AG04450 (cell line): ENCODE data around the gene RICTOR. TPM values are rescaled to one million over a fixed set of nuclear protein-coding genes. Genes with fewer than 3 reads are reported as not detected.

Experiments used
- CTCF ChIA-PET: fragments of 300-600, 350-600 bp; formaldehyde crosslinking; extraction: SDS; loops from one replicate; lab custom pipeline; 2022; ENCODE audit warnings: antibody characterized with exemption, inconsistent platforms; lab: Charles Lee
- POLR2A ChIA-PET: fragments of 350-600 bp; formaldehyde crosslinking; extraction: SDS; loops from one replicate; lab custom pipeline; 2021; ENCODE audit warnings: antibody characterized with exemption, inconsistent platforms; lab: Yijun Ruan, JAX
- DNase-seq: peaks from one replicate; pipeline ENCODE4 v3.0.0-alpha.2; 2011; ENCODE audit warnings: low read depth, low spot score
- H3K27ac ChIP-seq: one replicate; pipeline ENCODE4 v1.5.1; 2012; ENCODE audit warnings: low read depth, low read length, control low read depth
- H3K27me3 ChIP-seq: one replicate; pipeline ENCODE4 v1.6.0; 2012; ENCODE audit warnings: low read length; ENCODE audit not compliant: control insufficient read depth, insufficient read depth
- H3K4me3 ChIP-seq: 2 replicates; pipeline ENCODE4 v1.5.1; 2011; ENCODE audit warnings: mild to moderate bottlenecking, low read depth, low read length, control low read depth
- H3K9me3 ChIP-seq: 2 replicates; pipeline ENCODE4 v1.5.1; 2012; ENCODE audit warnings: low read length; ENCODE audit not compliant: control insufficient read depth, insufficient read depth
- CTCF ChIP-seq: IDR thresholded peaks from 2 replicates; pipeline ENCODE4 v1.5.1; 2011; ENCODE audit warnings: low read depth, low read length, control low read depth, inconsistent platforms
- polyA plus RNA-seq: library from polyadenylated mRNA; depleted of rRNA; stranded (reverse); fragments of >200 nt; gene quantifications from 2 replicates; pipeline ENCODE4 v1.2.3, GENCODE V29; 2011

The RICTOR gene
- polyA plus RNA-seq, 1 experiment: 15.6 TPM

- CTCF ChIA-PET: interaction anchor here (0.7 to 3.6 kb wide), 4 partner anchors 19 to 164 kb away, joined by 3 to 11 read pairs (median 4); no protein-coding TSS in a partner anchor
- Histone ChIP-seq H3K4me3 (no peak overlapping the region), H3K27ac (no peak overlapping the region), H3K27me3 (no peaks in the 10 kb centered on the region), H3K9me3 (no peaks in the 10 kb centered on the region)
- no peak for DNase-seq
- TF ChIP-seq CTCF: no peak
- POLR2A ChIA-PET: interaction anchor here (0.5 kb wide), 1 partner anchor 1711 kb away, joined by 3 read pairs; no protein-coding TSS in a partner anchor
These were observed 45.3 kb upstream of the RICTOR start for GRCh38 chr5:39119404-39120051.

- POLR2A ChIA-PET: no interaction called here
- Histone ChIP-seq H3K9me3 (no peaks in the 10 kb centered on the region), H3K27me3 (no peaks in the 10 kb centered on the region), H3K4me3 (no peak overlapping the region), H3K27ac (no peak overlapping the region)
- CTCF ChIA-PET: interaction anchor here (3.6 kb wide), 1 partner anchor 37 kb away, joined by 11 read pairs; no protein-coding TSS in a partner anchor
- no peak for TF ChIP-seq CTCF
- no peak for DNase-seq
These were observed 44.4 kb upstream of the RICTOR start for GRCh38 chr5:39118638-39119037.

GRCh38 chr5:39117401-39117800 lies 43.2 kb upstream of the RICTOR start:
- H3K4me3 ChIP-seq: no peak overlapping the region
- POLR2A ChIA-PET: no interaction called here
- TF ChIP-seq CTCF: no peak
- CTCF ChIA-PET: interaction anchor here (3.6 kb wide), 1 partner anchor 36 kb away, joined by 11 read pairs; no protein-coding TSS in a partner anchor
- no peaks in the 10 kb centered on the region for H3K9me3 ChIP-seq
- no peak overlapping the region for H3K27ac ChIP-seq
- H3K27me3 ChIP-seq: no peaks in the 10 kb centered on the region
- no peak for DNase-seq

- H3K4me3 ChIP-seq: no peak overlapping the region
- ChIA-PET CTCF (interaction anchor here (2.9 kb wide), 1 partner anchor 36 kb away, joined by 12 read pairs; no protein-coding TSS in a partner anchor), POLR2A (interaction anchor here (0.6 kb wide), 1 partner anchor 10 kb away, joined by 6 read pairs; no protein-coding TSS in a partner anchor)
- H3K27ac ChIP-seq: no peak overlapping the region
- H3K27me3 ChIP-seq: no peaks in the 10 kb centered on the region
- TF ChIP-seq CTCF: no peak
- no peak for DNase-seq
- H3K9me3 ChIP-seq: no peaks in the 10 kb centered on the region
These were observed 42.4 kb upstream of the RICTOR start for GRCh38 chr5:39116344-39117170.
